NOMO-1 treated with DMSO at 0.1 percent for 48 hours (cell line): Measurements from ENCODE around the gene EPHB2.
A peak's percentile ranks its signal among the peaks of the same experiment; 100 is the strongest.
"Not testable (repeated sequence)": the region's sequence is repeated elsewhere in the genome, so short reads cannot be mapped to it uniquely, and the experiment has no call there.

Source experiments
- DNase-seq: peaks from one replicate; lab custom pipeline; 2025; ENCODE audit not compliant: unreplicated experiment; lab: John Stamatoyannopoulos, UW

EPHB2 gene

DNA sequence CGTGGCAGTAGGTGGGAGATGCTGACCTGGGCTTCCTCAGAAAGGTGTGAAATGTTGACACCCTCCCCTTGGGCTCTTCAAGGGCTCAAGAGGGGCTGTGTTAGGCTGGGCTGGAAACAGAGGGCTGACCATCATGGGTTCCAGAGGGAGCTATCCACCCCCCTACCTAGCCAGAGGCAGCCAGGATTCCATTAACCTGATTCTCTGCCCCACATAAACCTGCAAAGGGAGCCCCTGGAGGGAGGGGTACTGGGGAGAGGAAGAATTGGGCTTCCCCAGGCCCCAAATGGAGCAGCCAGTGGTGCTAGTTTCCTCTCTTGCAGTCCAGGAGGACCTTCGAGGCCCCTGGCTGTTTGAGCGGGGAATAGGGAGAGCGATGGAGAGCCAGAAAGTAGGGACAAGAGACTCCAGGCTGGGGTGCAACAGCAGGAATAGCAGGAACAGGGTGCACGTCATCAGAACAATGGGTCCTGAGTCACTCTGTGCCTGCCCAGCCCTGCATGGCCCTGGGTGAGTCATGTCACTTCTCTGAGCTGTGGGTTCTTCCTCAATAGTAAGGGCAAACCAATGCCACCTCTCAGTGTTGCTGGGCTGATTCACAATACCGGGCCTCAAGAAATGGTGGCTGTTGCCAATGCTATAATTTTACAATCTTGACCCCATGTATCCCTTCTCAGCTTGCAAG lies 121.2 kb downstream of the EPHB2 start:
- DNase-seq = peak; percentile 32

- no peak for DNase-seq
Observed at GRCh38 chr1:22832414-22832786, 121.8 kb downstream of the EPHB2 start.

- no peak for DNase-seq
Observed at GRCh38 chr1:22833699-22834098, 123.1 kb downstream of the EPHB2 start.

GRCh38 chr1:22834420-22834819 lies 123.8 kb downstream of the EPHB2 start:
- not testable (repeated sequence) for DNase-seq

DNA sequence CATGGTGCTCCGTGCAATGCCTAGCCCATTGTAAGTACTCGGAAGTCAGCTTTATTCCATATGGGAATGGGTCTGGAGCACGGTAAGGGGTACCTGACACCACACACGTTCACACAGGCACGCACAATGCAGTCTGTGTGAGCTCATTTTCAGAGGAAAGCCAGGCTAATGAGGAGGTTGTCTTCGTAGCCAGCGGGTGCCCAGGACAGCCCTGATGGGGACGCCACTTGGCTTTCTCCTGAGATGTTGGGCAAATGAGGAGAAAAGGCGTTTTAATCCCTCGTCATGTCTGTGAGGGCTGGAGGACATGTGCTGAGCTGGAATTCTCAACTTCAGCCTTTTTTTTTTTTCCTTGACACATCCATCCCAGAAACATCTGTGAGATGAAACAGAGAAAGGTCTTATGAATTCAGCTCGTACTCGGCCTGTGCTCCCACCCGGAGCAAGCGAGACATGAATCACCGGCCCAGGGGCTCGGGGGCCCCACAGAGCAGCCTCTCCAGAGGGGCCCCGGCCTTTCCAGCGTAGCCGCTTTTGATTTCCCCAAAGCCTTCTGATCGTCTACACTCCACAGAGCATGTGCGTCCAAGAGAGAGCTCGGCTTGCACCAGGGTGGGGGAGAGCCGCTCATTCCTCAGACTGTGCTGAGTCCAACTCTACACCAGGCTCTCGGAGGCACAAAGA lies 125.1 kb downstream of the EPHB2 start:
- no peak for DNase-seq

- DNase-seq = no peak
Observed at GRCh38 chr1:22836850-22837249, 126.2 kb downstream of the EPHB2 start.

DNA sequence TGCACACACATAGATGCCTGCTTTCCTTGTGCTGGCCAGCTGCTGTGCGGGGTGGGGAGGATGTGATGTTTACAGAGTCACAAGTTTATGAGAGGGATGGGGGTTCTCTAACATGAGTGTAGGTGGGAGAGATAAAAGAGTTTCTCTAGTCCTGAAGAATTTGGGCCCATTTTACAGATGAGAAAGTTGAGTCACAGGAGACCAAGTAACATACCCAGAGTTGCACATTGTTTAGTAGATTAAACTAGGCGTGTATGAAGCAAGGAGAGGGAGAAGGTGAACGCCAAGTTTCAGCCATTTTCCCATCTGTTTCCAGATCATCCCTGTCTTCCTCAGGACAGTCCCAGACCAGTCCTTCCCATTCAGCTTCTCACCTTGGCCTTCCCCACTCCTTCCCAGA lies 126.7 kb downstream of the EPHB2 start:
- DNase-seq = no peak

- DNase-seq = no peak
Observed at GRCh38 chr1:22838965-22839364, 128.3 kb downstream of the EPHB2 start.

DNA sequence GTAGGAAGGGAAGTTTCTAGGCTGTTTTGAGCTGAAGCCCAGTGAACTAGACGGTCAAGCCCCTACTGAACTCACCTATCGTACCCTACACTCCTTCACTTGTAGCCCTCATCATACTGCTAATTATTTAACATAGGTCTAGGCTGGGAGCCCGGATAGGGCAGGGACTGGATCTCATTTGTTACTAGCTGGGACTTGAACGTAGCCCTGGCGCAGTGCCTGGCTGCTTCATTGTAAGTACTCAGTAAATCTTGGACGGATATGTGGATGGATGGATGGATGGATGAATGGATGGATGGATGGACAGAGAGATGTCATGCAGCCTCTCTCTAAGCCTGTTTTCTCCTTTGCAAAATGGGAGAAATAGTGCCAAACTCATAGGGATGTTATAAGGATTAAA lies 129.2 kb downstream of the EPHB2 start:
- DNase-seq = no peak

DNA sequence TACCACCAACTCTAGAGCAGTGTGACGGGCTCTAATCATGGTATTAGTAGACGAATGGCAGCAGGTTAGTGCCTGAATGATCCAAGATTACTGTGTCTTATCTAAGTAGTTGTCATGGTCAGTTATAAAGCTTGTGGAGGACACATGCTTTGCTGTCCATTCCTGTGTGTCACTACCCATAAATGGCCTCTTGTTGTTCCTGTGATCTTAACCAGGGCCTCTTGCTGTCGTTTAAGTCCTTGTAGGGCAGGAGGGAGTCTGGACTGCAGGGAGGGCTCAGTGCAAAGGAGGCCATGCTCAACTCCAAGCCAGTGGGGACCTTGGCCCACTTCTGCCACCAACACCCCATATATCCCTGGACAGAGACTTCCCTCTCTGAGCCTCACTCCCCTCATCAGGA lies 130.5 kb downstream of the EPHB2 start:
- DNase-seq = no peak

- DNase-seq = no peak
Observed at GRCh38 chr1:22841860-22842281, 131.2 kb downstream of the EPHB2 start.

GRCh38 chr1:22843441-22844183 lies 133.0 kb downstream of the EPHB2 start:
- not testable (repeated sequence) for DNase-seq

DNA sequence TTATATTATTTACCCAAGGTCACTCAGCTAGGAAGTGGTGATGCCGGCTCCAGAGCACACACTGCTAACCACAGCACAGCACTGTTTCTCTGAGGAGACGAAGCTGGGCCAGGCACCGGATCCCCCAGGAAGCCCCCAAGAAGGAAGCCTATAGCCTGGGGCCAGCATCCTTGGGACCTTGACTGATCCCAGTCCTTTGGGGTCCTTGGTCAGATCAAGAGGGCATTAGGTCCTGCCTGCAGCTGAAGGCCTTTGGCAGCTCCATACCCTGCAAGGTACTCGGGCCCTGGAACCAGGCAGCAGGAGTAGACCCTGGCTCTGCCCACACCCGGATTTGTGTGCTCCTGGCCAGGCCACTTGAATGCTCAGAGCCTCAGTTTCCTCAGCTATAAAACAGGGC lies 134.0 kb downstream of the EPHB2 start:
- DNase-seq = no peak

GRCh38 chr1:22845398-22845935 lies 134.8 kb downstream of the EPHB2 start:
- no peak for DNase-seq

DNA sequence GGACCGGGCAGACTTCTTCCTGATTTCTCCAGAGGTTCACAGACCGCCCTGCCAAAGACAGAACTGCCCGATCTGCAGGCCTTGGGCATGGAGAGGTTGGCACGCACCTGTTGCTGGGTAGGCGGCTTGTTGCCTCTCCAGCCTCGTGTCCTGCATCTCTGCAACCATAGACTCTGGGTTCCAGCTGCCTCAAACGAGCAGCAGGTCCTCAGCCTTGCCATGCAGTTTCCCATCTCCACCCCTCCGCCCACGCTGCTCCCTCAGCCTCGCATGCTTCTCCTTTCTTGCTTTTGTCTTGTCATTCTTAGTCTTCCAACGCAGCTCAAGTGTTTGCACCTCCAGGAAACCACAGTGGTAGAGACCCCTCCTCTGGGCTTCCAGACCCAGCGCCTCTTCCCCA lies 135.8 kb downstream of the EPHB2 start:
- no peak for DNase-seq

- no peak for DNase-seq
Observed at GRCh38 chr1:22847249-22847648, 136.6 kb downstream of the EPHB2 start.

- no peak for DNase-seq
Observed at GRCh38 chr1:22847709-22848108, 137.1 kb downstream of the EPHB2 start.

- no peak for DNase-seq
Observed at GRCh38 chr1:22848405-22848804, 137.8 kb downstream of the EPHB2 start.

DNA sequence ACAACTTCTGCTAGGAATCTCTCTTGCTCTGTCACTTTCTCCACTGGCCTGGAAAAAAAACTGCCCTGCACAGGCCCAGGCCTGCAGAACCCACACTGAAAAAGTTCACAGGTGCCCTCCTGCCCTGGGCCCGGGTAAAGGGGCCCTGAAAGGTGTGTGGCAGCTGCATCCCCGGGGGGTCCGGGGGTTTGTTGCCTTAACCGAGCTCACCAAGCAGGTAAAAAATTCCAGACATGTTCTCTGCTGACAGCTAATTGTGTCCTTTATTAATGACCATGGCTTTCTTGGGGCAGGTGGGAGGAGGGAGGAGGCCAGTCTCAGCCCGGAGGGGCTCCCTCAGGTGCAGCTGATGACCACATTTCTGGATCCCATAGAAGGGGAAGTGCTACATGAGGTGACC lies 139.1 kb downstream of the EPHB2 start:
- no peak for DNase-seq

GRCh38 chr1:22850281-22850680 lies 139.6 kb downstream of the EPHB2 start:
- no peak for DNase-seq

- DNase-seq = no peak
Observed at GRCh38 chr1:22850681-22851080, 140.0 kb downstream of the EPHB2 start.

GRCh38 chr1:22851517-22851916 lies 140.9 kb downstream of the EPHB2 start:
- no peak for DNase-seq
